Kidney capillary endothelial cell (primary cell): ENCODE measurements around the gene TRAPPC10.
"Not testable (repeated sequence)": the region's sequence is repeated elsewhere in the genome, so short reads cannot be mapped to it uniquely, and the experiment has no call there.

ENCODE experiments used
- DNase-seq: peaks from one replicate; pipeline ENCODE4 v3.0.0-alpha.2; 2018; ENCODE audit warnings: low spot score

TRAPPC10 gene

GRCh38 chr21:44089001-44089911, 77.1 kb downstream of the TRAPPC10 start:
- no peak for DNase-seq

DNA sequence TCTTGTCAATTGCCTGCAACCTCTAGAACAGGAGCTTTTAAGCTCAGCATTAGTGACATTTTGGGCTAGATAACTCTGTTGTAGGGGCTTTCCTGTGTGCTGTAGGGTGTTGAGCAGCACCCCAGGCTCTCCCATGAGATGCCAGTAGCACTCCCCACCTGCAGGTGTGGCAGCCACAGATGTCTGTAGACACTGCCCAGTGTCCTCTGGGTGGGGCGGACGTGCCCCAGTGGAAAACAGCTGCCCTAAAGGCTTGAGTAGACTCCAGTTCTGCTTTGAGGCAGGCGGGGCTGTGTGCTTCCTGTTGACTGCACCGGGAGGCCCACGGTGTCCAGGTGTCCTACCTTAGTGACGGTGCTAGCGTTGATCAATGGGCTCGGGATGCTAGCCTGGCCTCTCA, 78.2 kb downstream of the TRAPPC10 start:
- no peak for DNase-seq

GRCh38 chr21:44092211-44092610, 80.1 kb downstream of the TRAPPC10 start:
- no peak for DNase-seq

GRCh38 chr21:44093761-44094160, 81.7 kb downstream of the TRAPPC10 start:
- DNase-seq: no peak

DNA sequence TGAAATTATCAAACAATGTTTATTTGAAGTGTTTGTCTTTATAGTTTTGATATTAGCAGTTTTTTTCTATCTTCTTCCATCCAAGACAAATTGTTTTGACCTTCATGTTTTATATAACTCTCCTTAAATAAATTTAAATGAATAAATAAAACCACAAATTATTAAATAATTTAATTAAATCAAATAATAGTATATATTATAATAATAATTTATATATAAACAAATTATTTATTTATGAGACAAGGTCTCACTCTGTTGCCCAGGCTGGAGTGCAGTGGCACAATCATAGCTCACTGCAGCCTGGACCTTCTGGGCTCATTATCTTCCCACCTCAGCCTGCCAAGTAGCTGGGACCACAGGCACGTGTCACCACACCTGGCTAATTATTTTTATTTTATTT, 82.7 kb downstream of the TRAPPC10 start:
- no peak for DNase-seq

- not testable (repeated sequence) for DNase-seq
Observed at GRCh38 chr21:44098507-44098906, 86.4 kb downstream of the TRAPPC10 start.

GRCh38 chr21:44098964-44099363, 86.9 kb downstream of the TRAPPC10 start:
- not testable (repeated sequence) for DNase-seq

- not testable (repeated sequence) for DNase-seq
Observed at GRCh38 chr21:44107026-44107501, 95.0 kb downstream of the TRAPPC10 start, which contains the start of gene PWP2. TSS of gene PWP2 (plus strand) at chr21:44107399. CDS start at chr21:44107417, 18 bp downstream.

DNA sequence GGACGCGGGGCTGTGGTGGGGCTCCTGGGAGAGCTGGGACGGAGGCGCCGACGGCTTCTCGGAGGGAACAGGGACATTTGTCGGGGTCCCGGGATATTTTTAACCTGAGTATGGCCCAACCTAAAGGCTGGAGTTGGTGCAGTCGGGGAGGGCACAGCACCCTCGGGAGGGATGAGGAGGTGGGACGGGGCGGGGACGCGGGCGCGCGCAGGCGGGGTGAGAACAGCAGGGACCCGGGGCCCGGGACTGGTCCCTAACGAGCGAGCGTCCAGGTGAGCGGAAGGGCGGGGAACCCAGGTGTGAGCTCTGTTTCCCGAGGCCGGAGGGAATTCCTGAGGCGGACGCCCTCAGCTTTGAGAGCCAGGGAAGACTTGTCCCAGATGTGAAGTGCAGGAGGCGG, 95.5 kb downstream of the TRAPPC10 start:
- not testable (repeated sequence) for DNase-seq

DNA sequence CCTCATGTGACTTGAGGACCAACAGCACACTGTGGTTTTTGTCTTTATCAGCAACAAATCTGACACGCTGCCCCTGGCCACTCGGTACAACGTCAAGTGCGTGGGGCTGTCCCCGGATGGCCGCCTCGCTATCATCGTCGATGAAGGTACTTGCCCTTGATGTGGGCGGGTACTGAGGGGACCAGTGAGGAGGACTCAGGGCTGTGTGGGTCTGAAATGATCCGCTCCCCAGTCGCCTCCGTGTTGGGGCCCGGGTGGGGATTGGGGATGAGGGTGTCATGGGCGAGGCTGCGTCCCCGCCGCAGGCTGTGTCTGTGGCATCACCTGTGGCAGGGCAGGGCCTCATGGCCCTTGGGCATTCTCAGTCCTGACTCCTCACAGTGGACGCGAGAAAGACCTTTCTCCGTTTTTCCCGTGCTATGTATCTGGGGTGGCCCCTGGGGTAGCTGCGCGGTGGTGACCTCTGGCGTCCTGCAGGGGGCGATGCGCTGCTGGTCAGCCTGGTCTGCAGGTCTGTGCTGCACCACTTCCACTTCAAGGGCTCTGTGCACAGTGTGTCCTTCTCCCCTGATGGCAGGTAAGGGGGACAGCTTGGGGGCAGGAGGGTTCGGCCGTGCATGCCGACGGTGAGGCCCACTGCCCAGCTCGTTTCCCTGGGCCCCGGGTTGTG, 101.7 kb downstream of the TRAPPC10 start:
- DNase-seq: not testable (repeated sequence)

- DNase-seq: not testable (repeated sequence)
Observed at GRCh38 chr21:44122131-44122530, 110.0 kb downstream of the TRAPPC10 start.

- DNase-seq: not testable (repeated sequence)
Observed at GRCh38 chr21:44127827-44128226, 115.7 kb downstream of the TRAPPC10 start.

DNA sequence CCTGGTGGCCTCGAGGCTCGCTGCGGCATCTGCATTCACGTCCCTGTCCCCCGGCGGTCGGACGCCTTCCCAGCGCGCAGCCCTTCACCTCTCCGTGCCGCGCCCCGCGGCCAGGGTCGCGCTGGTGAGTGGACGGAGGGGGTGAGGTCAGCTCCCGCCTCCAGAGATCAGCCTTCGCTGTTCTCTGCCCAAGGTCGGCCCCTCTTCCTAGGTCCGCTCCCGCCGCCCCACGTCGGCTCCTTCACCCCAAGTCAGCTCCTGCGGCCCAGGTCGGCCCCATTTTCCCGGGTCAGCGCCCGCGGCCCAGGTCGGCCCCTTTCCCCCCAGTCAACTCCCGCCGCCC, 121.6 kb downstream of the TRAPPC10 start:
- DNase-seq: not testable (repeated sequence)

GRCh38 chr21:44134732-44135131, 122.6 kb downstream of the TRAPPC10 start:
- DNase-seq: not testable (repeated sequence)

DNA sequence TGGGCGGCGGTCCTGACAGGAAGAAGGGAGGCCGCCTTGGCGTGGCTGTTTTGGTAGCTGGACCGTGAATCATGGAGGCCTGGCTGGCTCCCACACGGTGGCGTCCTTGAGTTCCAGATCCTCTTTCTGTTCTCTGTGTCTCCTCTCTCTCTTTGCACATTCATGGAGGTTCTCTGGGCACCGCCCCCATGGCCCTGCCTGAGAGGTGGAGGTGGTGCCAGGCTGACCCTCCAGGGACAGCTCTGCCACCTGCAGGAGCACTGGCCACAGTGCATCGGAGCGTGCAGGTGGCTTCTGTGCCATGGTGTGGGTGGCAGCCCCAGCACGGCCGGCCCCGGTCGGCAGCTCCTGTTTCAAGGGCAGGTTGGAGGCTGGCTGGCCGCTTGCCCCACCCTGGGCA, 125.9 kb downstream of the TRAPPC10 start:
- not testable (repeated sequence) for DNase-seq

- not testable (repeated sequence) for DNase-seq
Observed at GRCh38 chr21:44139787-44140551, 127.9 kb downstream of the TRAPPC10 start.

GRCh38 chr21:44140552-44140932, 128.4 kb downstream of the TRAPPC10 start:
- not testable (repeated sequence) for DNase-seq

- not testable (repeated sequence) for DNase-seq
Observed at GRCh38 chr21:44142470-44142869, 130.4 kb downstream of the TRAPPC10 start.

GRCh38 chr21:44143380-44143779, 131.3 kb downstream of the TRAPPC10 start:
- DNase-seq: not testable (repeated sequence)

DNA sequence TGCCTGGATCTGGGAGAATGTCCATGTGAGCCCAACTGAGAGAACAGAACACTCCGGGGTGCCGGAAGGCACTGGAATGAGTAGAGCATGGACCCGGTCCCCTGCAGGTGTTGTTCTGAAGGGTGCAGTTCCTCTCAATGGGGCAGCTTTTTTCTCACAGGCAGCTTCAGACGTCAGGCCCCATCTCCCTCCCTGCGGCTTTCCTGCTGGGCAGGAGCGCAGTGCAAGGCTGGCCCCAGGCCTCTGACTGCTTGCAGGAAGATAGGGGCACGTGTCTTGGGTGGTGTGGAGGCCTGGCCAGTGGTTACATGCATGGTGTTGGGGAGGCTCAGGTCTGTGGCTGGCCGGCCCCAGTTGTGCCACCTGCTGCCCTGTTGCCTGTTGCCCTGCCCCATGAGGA, 131.9 kb downstream of the TRAPPC10 start:
- DNase-seq: not testable (repeated sequence)

GRCh38 chr21:44144784-44145602, 132.9 kb downstream of the TRAPPC10 start:
- not testable (repeated sequence) for DNase-seq
